HUES6 (cell line): ENCODE data around the gene KIR3DL3.
"Not testable (repeated sequence)": the region's sequence is repeated elsewhere in the genome, so short reads cannot be mapped to it uniquely, and the experiment has no call there.

Source experiments
- H3K27ac ChIP-seq: 2 replicates; pipeline ENCODE4 v1.7.0; 2013; ENCODE audit warnings: low read depth, mild to moderate bottlenecking, low read length, inconsistent platforms
- H3K27me3 ChIP-seq: 2 replicates; pipeline ENCODE4 v1.6.1; 2013; ENCODE audit warnings: low read length; ENCODE audit not compliant: control insufficient read depth, insufficient read depth
- H3K36me3 ChIP-seq: 2 replicates; pipeline ENCODE4 v1.6.1; 2013; ENCODE audit warnings: low read length; ENCODE audit not compliant: control insufficient read depth, insufficient read depth
- H3K4me1 ChIP-seq: 2 replicates; pipeline ENCODE4 v1.6.1; 2013; ENCODE audit warnings: low read length; ENCODE audit not compliant: control insufficient read depth, insufficient read depth
- H3K4me3 ChIP-seq: 2 replicates; pipeline ENCODE4 v1.5.1; 2013; ENCODE audit warnings: low read depth, low read length
- H3K9ac ChIP-seq: one replicate; pipeline ENCODE4 v1.6.1; 2013; ENCODE audit warnings: mild to moderate bottlenecking, low read length
- H3K9me3 ChIP-seq: 2 replicates; pipeline ENCODE4 v1.6.1; 2013; ENCODE audit warnings: low read depth, low read length; ENCODE audit not compliant: control insufficient read depth, insufficient read depth

The KIR3DL3 gene

DNA sequence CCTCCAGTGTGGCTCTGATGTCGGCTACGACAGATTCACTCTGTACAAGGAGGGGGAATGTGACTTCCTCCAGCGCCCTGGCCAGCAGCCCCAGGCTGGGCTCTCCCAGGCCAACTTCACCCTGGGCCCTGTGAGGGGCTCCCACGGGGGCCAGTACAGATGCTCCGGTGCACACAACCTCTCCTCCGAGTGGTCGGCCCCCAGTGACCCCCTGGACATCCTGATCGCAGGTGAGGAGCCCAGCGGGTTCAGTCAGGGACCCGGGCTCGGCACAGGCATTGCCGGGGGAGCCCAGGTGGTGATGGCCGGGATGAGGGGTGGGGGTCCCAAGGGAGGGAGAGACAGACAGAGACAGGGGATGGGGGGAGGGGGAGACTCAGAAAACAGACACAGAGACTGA, 26.5 kb upstream of the KIR3DL3 start:
- H3K9me3 ChIP-seq = peaks cover 52% of the 10 kb centered on the region
- not testable (repeated sequence) for H3K4me3 ChIP-seq, H3K36me3 ChIP-seq, H3K9ac ChIP-seq, H3K4me1 ChIP-seq, H3K27ac ChIP-seq
- H3K27me3 ChIP-seq = peaks cover 21% of the 10 kb centered on the region; the same call in 1 of the 2 replicates

DNA sequence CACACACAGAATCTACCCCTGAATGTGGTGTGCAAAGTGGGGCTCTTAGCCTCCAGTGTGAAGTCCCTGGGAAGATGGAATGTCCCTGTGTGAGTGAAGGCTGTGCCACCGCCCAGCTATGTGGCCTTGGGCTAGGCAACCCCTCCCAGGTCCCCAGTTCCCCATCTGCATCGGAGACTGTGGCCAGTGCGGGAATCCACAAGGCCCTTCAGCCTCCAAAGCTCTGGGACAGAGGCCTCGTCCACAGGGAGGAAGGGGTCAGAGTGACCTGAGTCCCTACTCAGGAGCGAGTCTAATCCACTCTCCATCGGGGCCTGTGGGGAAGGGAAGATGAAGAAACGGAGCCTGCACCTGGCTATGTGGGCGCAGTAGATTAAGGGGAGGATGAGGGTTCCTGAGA, 19.3 kb upstream of the KIR3DL3 start:
- Histone ChIP-seq H3K4me3 (no peak overlapping the region), H3K36me3 (no peaks in the 10 kb centered on the region), H3K27me3 (no peaks in the 10 kb centered on the region; the same call in 1 of the 2 replicates), H3K9ac (no peak overlapping the region), H3K4me1 (no peaks in the 10 kb centered on the region), H3K27ac (no peak overlapping the region), H3K9me3 (peaks cover 74% of the 10 kb centered on the region)

DNA sequence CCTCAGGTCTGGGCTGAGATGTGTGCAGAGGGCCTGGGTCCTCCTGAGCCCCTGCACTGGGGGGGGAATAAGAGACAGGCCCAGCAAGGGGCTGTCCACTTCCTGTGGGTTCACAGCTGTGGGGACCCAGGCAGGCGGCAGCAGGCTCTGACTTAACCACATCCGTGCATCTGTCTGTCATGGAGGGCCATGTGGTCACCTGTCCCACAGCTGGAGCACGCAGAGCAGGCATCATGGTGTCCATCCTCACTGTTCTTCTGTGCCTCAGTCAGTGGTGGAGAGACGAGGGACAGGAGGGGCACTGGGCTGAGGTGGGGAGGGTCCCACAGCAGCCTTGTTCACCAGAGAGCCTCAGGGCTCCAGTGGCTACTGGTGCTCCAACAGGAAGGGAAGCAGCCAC, 16.3 kb upstream of the KIR3DL3 start:
- H3K9me3 ChIP-seq = peaks cover 61% of the 10 kb centered on the region
- no peaks in the 10 kb centered on the region; the same call in 1 of the 2 replicates for H3K27me3 ChIP-seq
- H3K27ac ChIP-seq = no peak overlapping the region
- H3K36me3 ChIP-seq = no peaks in the 10 kb centered on the region
- H3K9ac ChIP-seq = no peak overlapping the region
- no peaks in the 10 kb centered on the region for H3K4me1 ChIP-seq
- H3K4me3 ChIP-seq = no peak overlapping the region

DNA sequence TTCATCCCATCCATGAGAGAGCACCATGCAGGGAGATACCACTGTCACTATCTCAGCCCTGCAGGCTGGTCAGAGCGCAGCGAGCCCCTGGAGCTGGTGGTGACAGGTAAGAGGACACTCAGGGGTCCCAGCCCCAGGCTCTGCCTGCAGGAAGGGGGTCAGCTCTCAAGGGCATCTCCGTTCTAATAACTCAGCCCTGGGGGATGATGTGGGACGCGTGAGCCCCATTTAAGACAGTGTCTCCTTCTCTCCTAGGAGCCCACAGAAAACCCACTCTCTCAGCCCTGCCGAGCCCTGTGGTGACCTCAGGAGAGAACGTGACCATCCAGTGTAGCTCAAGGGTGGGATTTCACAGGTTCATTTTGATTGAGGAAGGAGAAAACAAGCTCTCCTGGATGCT, 15.5 kb upstream of the KIR3DL3 start:
- H3K27me3 ChIP-seq = no peaks in the 10 kb centered on the region; the same call in 1 of the 2 replicates
- no peaks in the 10 kb centered on the region for H3K36me3 ChIP-seq
- no peaks in the 10 kb centered on the region for H3K4me1 ChIP-seq
- no peak overlapping the region for H3K27ac ChIP-seq
- peaks cover 58% of the 10 kb centered on the region for H3K9me3 ChIP-seq
- H3K9ac ChIP-seq = no peak overlapping the region
- no peak overlapping the region for H3K4me3 ChIP-seq

DNA sequence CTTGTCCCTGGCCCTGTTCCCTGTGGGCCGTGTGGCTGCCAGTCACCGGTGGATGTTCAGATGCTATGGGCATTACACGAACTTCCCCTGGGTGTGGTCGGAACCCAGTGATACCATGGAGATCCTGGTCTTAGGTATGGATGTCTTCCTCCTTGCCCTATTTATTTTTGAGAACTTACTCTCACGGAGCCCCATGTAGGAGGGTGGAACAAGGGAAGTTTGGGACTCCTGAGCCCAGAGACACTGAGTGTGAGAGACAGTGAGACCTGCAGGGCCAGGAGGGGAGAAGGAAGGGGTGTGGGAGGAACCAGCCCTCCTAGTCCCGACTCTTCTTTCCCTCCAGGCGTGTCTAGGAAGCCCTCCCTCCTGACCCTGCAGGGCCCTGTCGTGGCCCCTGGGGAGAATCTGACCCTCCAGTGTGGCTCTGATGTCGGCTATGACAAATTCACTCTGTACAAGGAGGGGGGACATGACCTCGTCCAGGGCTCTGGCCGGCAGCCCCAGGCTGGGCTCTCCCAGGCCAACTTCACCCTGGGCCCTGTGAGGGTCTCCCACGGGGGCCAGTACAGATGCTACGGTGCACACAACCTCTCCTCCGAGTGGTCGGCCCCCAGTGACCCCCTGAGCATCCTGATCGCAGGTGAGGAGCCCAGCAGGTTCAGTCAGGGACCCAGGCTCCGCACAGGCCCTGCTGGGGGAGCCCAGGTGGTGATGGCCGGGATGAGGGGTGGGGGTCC, 14.9 kb upstream of the KIR3DL3 start:
- Histone ChIP-seq H3K27ac (no peak overlapping the region), H3K4me1 (no peaks in the 10 kb centered on the region), H3K27me3 (no peaks in the 10 kb centered on the region; the same call in 1 of the 2 replicates), H3K9ac (no peak overlapping the region), H3K36me3 (no peaks in the 10 kb centered on the region), H3K4me3 (no peak overlapping the region), H3K9me3 (peaks cover 52% of the 10 kb centered on the region)

DNA sequence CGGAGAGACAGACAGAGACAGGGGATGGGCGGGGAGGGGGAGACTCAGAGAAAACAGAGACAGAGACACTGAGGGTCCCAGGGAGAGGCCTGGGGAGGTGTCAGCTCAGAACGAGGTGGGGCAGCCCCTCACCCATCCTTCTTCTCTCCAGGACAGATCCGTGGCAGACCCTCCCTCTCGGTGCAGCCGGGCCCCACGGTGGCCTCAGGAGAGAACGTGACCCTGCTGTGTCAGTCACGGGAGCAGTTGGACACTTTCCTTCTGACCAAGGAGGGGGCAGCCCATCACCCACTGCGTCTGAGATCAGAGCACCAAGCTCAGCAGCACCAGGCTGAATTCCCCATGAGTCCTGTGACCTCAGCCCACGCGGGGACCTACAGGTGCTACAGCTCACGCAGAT, 14.3 kb upstream of the KIR3DL3 start:
- H3K27me3 ChIP-seq = not testable (repeated sequence)

DNA sequence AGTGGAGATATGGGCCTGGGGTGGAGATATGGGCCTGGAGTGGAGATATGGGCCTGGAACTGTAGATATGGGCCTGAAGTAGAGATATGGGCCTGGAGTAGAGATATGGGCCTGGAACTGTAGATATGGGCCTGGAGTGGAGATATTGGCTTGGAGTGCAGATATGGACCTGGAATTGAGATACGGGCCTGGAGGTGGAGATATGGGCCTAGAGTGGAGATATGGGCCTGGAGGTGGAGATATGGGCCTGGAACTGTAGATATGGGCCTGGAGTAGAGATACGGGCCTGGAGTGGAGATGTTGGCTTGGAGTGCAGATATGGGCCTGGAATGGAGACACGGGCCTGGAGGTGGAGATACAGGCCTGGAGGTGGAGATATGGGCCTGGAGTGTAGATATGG, 402 bp downstream of the KIR3DL3 start:
- no peak overlapping the region for H3K9ac ChIP-seq

More for the DNA sequence above, 14.3 kb upstream of the KIR3DL3 start:
- H3K9ac ChIP-seq, H3K36me3 ChIP-seq, H3K4me3 ChIP-seq, H3K4me1 ChIP-seq, H3K27ac ChIP-seq: not testable (repeated sequence)
- H3K9me3 ChIP-seq = peaks cover 46% of the 10 kb centered on the region; the same call in 1 of the 2 replicates

DNA sequence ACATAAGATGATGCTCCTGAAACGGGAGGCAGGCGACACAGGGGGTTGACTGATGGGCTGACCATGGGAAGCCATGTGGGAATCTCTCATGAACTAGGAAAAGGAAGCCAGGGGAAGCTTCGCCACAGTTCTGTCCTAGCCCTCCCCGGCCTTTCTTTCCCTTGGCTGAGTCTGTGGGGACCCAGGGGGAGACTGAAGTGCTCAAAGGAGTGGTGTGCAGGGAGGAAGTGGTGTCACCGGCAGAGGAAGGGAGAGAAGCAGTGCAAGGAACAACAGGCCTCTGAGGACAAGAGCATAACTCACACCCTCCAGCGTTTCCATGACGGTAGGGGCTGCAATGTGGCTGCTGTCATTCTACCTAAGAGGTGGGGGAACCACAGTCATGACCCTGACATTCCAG, 1.1 kb downstream of the KIR3DL3 start:
- H3K4me1 ChIP-seq = no peaks in the 10 kb centered on the region
- peaks cover 4% of the 10 kb centered on the region; the same call in 1 of the 2 replicates for H3K27me3 ChIP-seq
- H3K4me3 ChIP-seq = no peak overlapping the region
- no peak overlapping the region for H3K27ac ChIP-seq
- no peaks in the 10 kb centered on the region for H3K36me3 ChIP-seq
- no peak overlapping the region for H3K9ac ChIP-seq
- peaks cover 77% of the 10 kb centered on the region for H3K9me3 ChIP-seq

More for the DNA sequence above, 402 bp downstream of the KIR3DL3 start:
- Histone ChIP-seq H3K4me1 (no peaks in the 10 kb centered on the region), H3K27ac (no peak overlapping the region), H3K9me3 (peaks cover 79% of the 10 kb centered on the region), H3K36me3 (no peaks in the 10 kb centered on the region), H3K27me3 (peaks cover 3% of the 10 kb centered on the region; the same call in 1 of the 2 replicates), H3K4me3 (no peak overlapping the region)

DNA sequence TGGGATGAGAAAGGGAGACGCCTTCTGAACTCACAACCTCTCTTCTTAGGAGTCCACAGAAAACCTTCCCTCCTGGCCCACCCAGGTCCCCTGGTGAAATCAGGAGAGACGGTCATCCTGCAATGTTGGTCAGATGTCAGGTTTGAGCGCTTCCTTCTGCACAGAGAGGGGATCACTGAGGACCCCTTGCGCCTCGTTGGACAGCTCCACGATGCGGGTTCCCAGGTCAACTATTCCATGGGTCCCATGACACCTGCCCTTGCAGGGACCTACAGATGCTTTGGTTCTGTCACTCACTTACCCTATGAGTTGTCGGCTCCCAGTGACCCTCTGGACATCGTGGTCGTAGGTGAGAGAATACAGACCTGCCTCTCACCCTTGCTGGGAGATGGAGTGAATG, 3.3 kb downstream of the KIR3DL3 start:
- Histone ChIP-seq H3K27me3 (peaks cover 6% of the 10 kb centered on the region; the same call in 1 of the 2 replicates), H3K9me3 (peaks cover 78% of the 10 kb centered on the region; the same call in 1 of the 2 replicates)

DNA sequence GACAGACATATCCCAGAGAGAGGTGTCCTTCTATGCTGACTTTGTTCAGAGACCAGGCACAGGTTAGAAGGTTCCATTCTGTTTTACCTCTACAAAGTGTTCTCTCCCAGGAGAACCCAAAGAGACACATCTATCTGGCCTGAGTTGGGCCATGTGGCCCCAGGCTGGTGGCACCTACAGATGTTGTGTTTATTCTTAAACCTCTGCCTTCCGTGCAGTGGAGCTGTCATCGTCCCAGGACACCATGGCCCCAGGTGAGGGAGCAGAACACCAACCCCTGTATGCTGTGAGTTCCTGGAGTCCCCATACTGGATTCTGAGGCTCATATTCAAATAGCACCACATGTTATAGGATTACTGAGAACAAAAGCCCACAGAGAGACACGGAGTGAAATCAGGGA, 3.9 kb downstream of the KIR3DL3 start:
- Histone ChIP-seq H3K27me3 (peaks cover 10% of the 10 kb centered on the region; the same call in 1 of the 2 replicates), H3K4me1 (no peaks in the 10 kb centered on the region), H3K27ac (no peak overlapping the region), H3K4me3 (no peak overlapping the region), H3K36me3 (no peaks in the 10 kb centered on the region), H3K9me3 (peaks cover 80% of the 10 kb centered on the region; the same call in 1 of the 2 replicates), H3K9ac (no peak overlapping the region)

More for the DNA sequence above, 3.3 kb downstream of the KIR3DL3 start:
- no peak overlapping the region for H3K27ac ChIP-seq
- H3K36me3 ChIP-seq = no peaks in the 10 kb centered on the region
- H3K4me3 ChIP-seq = no peak overlapping the region
- no peaks in the 10 kb centered on the region for H3K4me1 ChIP-seq
- no peak overlapping the region for H3K9ac ChIP-seq

DNA sequence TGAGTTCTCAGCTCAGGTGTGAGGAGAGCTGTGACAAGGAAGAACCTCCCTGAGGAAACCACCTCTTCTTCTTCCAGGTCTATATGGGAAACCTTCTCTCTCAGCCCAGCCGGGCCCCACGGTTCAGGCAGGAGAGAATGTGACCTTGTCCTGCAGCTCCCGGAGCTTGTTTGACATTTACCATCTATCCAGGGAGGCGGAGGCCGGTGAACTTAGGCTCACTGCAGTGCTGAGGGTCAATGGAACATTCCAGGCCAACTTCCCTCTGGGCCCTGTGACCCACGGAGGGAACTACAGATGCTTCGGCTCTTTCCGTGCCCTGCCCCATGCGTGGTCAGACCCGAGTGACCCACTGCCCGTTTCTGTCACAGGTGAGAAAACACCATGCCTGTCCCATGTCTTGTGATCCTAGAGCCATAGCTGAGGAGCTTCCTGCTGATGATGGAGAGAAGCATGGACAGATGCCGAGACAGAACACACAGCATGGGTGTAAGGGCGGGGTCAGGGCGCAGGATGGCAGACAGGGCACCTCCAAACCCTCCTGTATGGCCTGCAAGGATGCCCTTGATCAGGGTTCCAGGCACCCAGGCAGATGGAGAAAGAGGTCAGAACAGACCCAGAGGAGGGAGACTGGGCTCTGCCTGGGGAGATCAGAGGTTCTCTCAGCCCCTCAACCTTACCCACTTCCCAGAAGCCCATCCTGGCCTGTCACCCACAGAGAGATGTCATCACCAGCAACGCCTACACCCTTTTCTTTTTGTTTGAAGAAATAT, 5.4 kb downstream of the KIR3DL3 start:
- Histone ChIP-seq H3K9ac (no peak overlapping the region), H3K27ac (no peak overlapping the region), H3K4me1 (no peaks in the 10 kb centered on the region), H3K36me3 (no peaks in the 10 kb centered on the region), H3K27me3 (peaks cover 12% of the 10 kb centered on the region; the same call in 1 of the 2 replicates), H3K4me3 (no peak overlapping the region), H3K9me3 (peaks cover 78% of the 10 kb centered on the region; the same call in 1 of the 2 replicates)
